BJ (cell line): ENCODE measurements around the gene PCDHGB4. TPM values are rescaled to one million over a fixed set of nuclear protein-coding genes. Genes with fewer than 3 reads are reported as not detected.
"Not testable (repeated sequence)": the region's sequence is repeated elsewhere in the genome, so short reads cannot be mapped to it uniquely, and the experiment has no call there.

Source experiments
- CTCF ChIA-PET: fragments of 350-600 bp; formaldehyde crosslinking; extraction: SDS; loops from one replicate; lab custom pipeline; 2021; ENCODE audit warnings: antibody characterized with exemption, inconsistent platforms; lab: Yijun Ruan, JAX
- POLR2A ChIA-PET: fragments of 300-600 bp; sonication (Branson Sonifier 250); formaldehyde crosslinking; extraction: SDS; loops from one replicate; lab custom pipeline; 2021; ENCODE audit warnings: antibody characterized with exemption; lab: Charles Lee
- DNase-seq: peaks from one replicate; pipeline ENCODE4 v3.0.0-alpha.2; 2011; ENCODE audit warnings: low read depth
- H3K27me3 ChIP-seq: 2 replicates; pipeline ENCODE4 v1.6.0; 2011; ENCODE audit warnings: low read length; ENCODE audit not compliant: control insufficient read depth, insufficient read depth
- H3K36me3 ChIP-seq: 2 replicates; pipeline ENCODE4 v1.5.1; 2011; ENCODE audit warnings: low read length; ENCODE audit not compliant: control insufficient read depth, insufficient read depth
- H3K4me3 ChIP-seq: 2 replicates; pipeline ENCODE4 v1.5.1; 2011; ENCODE audit warnings: low read depth, mild to moderate bottlenecking, control low read depth, low read length
- CTCF ChIP-seq: IDR thresholded peaks from 2 replicates; pipeline ENCODE4 v1.5.1; 2011; ENCODE audit warnings: low read depth, mild to moderate bottlenecking, control low read depth, inconsistent platforms, low read length, moderate library complexity; ENCODE audit not compliant: insufficient read depth
- polyA plus RNA-seq: library from polyadenylated mRNA; depleted of rRNA; stranded (reverse); fragments of >200 nt; gene quantifications from 2 replicates; pipeline ENCODE4 v1.2.3, GENCODE V29; 2011

Gene PCDHGB4
- polyA plus RNA-seq, 1 experiment: 11.8 TPM

- Histone ChIP-seq H3K27me3 (no peaks in the 10 kb centered on the region; the same call in none of the 2 replicates), H3K4me3 (peak within 1 kb of the TSS; percentile 24), H3K36me3 (no peaks in the 10 kb centered on the region)
- CTCF ChIA-PET: interaction anchor here (0.8 to 3.5 kb wide), 30 partner anchors 10 to 197 kb away, joined by 3 to 18 read pairs (median 4); partner anchors contain the start of genes PCDHB12, PCDHB9, PCDHGA10 and PCDHGA11
- no peak for DNase-seq
- POLR2A ChIA-PET: interaction anchor here (0.6 kb wide), 1 partner anchor 198 kb away, joined by 3 read pairs; no protein-coding TSS in a partner anchor
- peak; percentile 61 for TF ChIP-seq CTCF
These were observed 17.3 kb upstream of the PCDHGB4 start, which contains the start of gene PCDHGB3 for GRCh38 chr5:141369994-141370848. TSS of gene PCDHGB3 (plus strand) at chr5:141370242. CDS start at chr5:141370395, 153 bp downstream.

- Histone ChIP-seq H3K36me3 (no peaks in the 10 kb centered on the region), H3K4me3 (no peak overlapping the region), H3K27me3 (no peaks in the 10 kb centered on the region; the same call in 1 of the 2 replicates)
- no peak for DNase-seq
- CTCF ChIA-PET: interaction anchor here (0.7 to 3.5 kb wide), 9 partner anchors 8 to 195 kb away, joined by 3 to 18 read pairs (median 4); partner anchors contain the start of genes PCDHGA10, PCDHGA7, PCDHGB1 and PCDHGB4
- POLR2A ChIA-PET: no interaction called here
- TF ChIP-seq CTCF: no peak
These were observed 15.7 kb upstream of the PCDHGB4 start for GRCh38 chr5:141371572-141372475.

GRCh38 chr5:141373673-141374317 is 13.7 kb upstream of the PCDHGB4 start, which contains the start of gene PCDHGA6:
TSS of gene PCDHGA6 (plus strand) at chr5:141373891. CDS start at chr5:141374084, 193 bp downstream.
- ChIA-PET POLR2A (no interaction called here), CTCF (interaction anchor here (0.9 to 2.2 kb wide), 13 partner anchors 10 to 192 kb away, joined by 3 to 14 read pairs (median 4); partner anchors contain the start of genes PCDHGA11, PCDHGA4, PCDHGA5 and PCDHGB6)
- DNase-seq: no peak
- Histone ChIP-seq H3K27me3 (no peaks in the 10 kb centered on the region; the same call in 1 of the 2 replicates), H3K36me3 (no peaks in the 10 kb centered on the region), H3K4me3 (peak within 1 kb of the TSS; percentile 30)
- peak; percentile 56; the same call in 1 of the 2 replicates for TF ChIP-seq CTCF

GRCh38 chr5:141374627-141375026 is 12.9 kb upstream of the PCDHGB4 start:
- CTCF ChIA-PET: interaction anchor here (0.9 to 2.2 kb wide), 16 partner anchors 10 to 193 kb away, joined by 3 to 14 read pairs (median 4); partner anchors contain the start of genes PCDHGA10, PCDHGA11, PCDHGA4 and PCDHGA5
- DNase-seq: no peak
- H3K36me3 ChIP-seq: no peaks in the 10 kb centered on the region
- no peaks in the 10 kb centered on the region; the same call in 1 of the 2 replicates for H3K27me3 ChIP-seq
- no peak overlapping the region for H3K4me3 ChIP-seq
- POLR2A ChIA-PET: no interaction called here
- no peak for TF ChIP-seq CTCF

DNA sequence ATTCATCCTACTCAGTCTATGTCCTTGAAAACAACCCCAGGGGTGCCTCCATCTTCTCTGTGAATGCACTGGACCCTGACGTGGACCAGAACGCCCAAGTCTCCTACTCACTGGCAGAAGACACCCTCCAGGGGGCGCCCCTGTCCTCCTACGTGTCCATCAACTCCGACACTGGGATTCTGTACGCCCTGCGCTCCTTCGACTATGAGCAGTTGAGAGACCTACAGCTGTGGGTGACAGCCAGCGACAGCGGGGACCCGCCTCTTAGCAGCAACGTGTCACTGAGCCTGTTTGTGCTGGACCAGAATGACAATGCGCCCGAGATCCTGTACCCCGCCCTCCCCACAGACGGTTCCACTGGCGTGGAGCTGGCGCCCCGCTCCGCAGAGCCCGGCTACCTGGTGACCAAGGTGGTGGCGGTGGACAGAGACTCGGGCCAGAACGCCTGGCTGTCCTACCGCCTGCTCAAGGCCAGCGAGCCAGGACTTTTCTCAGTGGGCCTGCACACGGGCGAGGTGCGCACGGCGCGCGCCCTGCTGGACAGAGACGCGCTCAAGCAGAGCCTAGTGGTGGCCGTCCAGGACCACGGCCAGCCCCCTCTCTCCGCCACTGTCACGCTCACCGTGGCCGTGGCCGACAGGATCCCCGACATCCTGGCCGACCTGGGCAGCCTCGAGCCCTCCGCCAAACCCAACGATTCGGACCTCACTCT is 11.9 kb upstream of the PCDHGB4 start:
- H3K36me3 ChIP-seq, DNase-seq, H3K4me3 ChIP-seq, H3K27me3 ChIP-seq, POLR2A ChIA-PET: not testable (repeated sequence)
- CTCF ChIA-PET: interaction anchor here (0.9 to 1.9 kb wide), 5 partner anchors 11 to 192 kb away, joined by 3 to 7 read pairs (median 4); partner anchors contain the start of gene TAF7
